GM12878 (cell line): ENCODE measurements around the gene SYCP2. TPM values are rescaled to one million over a fixed set of nuclear protein-coding genes. Genes with fewer than 3 reads are reported as not detected.

Experiments
- BCLAF1 ChIP-seq: fragments of 450-650 bp; IDR thresholded peaks from 2 replicates; pipeline ENCODE4 v1.6.1; 2017; ENCODE audit warnings: antibody characterized with exemption, mild to moderate bottlenecking, moderate library complexity
- CBX5 ChIP-seq: sonication (generic); IDR thresholded peaks from 2 replicates; pipeline ENCODE4 v1.6.1; 2016; ENCODE audit warnings: low read depth, moderate library complexity, mild to moderate bottlenecking, inconsistent platforms
- CREM ChIP-seq: IDR thresholded peaks from 2 replicates; pipeline ENCODE4 v1.6.1; 2014; ENCODE audit warnings: antibody characterized with exemption, low read depth
- E2F8 ChIP-seq: fragments of 450-650 bp; IDR thresholded peaks from 2 replicates; pipeline ENCODE4 v1.6.1; 2018; ENCODE audit warnings: mild to moderate bottlenecking, low read depth, moderate library complexity; ENCODE audit not compliant: partially characterized antibody
- ESRRA ChIP-seq: IDR thresholded peaks from 2 replicates; pipeline ENCODE4 v1.6.1; 2012; ENCODE audit warnings: mild to moderate bottlenecking, low read length, improper control_type of control experiment
- FOXK2 ChIP-seq: fragments of 450-650 bp; IDR thresholded peaks from 2 replicates; pipeline ENCODE4 v1.6.1; 2017; ENCODE audit warnings: mild to moderate bottlenecking, moderate library complexity
- GATAD2B ChIP-seq: fragments of 450-650 bp; conservative IDR thresholded peaks from 2 replicates; pipeline ENCODE4 v1.6.1; 2017; ENCODE audit warnings: low read depth, mild to moderate bottlenecking, moderate library complexity
- IRF4 ChIP-seq: IDR thresholded peaks from 2 replicates; pipeline ENCODE4 v1.6.1; 2011; ENCODE audit warnings: low read depth, low read length
- NFYA ChIP-seq: IDR thresholded peaks from 2 replicates; pipeline ENCODE4 v1.6.1; 2011; ENCODE audit warnings: low read depth, mild to moderate bottlenecking, low read length, improper control_type of control experiment, borderline replicate concordance
- RB1 ChIP-seq: fragments of 450-650 bp; formaldehyde crosslinking; IDR thresholded peaks from 2 replicates; pipeline ENCODE4 v1.6.1; 2017; ENCODE audit warnings: mild to moderate bottlenecking, borderline replicate concordance
- RBBP5 ChIP-seq: fragments of 200-600 bp; sonication (generic); conservative IDR thresholded peaks from 2 replicates; pipeline ENCODE4 v1.6.1; 2016
- SMAD5 ChIP-seq: IDR thresholded peaks from 2 replicates; pipeline ENCODE4 v1.6.1; 2016; ENCODE audit warnings: antibody characterized with exemption, low read depth
- SREBF2 ChIP-seq: IDR thresholded peaks from 2 replicates; pipeline ENCODE4 v1.6.1; 2012; ENCODE audit warnings: mild to moderate bottlenecking, low read length
- SRF ChIP-seq, 2 experiments: IDR thresholded peaks; 2 replicates each; pipeline ENCODE4 v1.6.1; 2011; ENCODE audit warnings: low read depth in 2 of 2, low read length in 2 of 2, mild to moderate bottlenecking in 1 of 2, moderate library complexity in 1 of 2
- STAT3 ChIP-seq: IDR thresholded peaks from 2 replicates; pipeline ENCODE4 v1.6.1; 2011; ENCODE audit warnings: low read depth, low read length, improper control_type of control experiment
- SUZ12 ChIP-seq: fragments of 200-600 bp; sonication (generic); IDR thresholded peaks from one replicate; pipeline ENCODE4 v1.6.1; 2018; ENCODE audit warnings: antibody characterized with exemption, mild to moderate bottlenecking; ENCODE audit not compliant: unreplicated experiment
- TAF1 ChIP-seq: IDR thresholded peaks from 2 replicates; pipeline ENCODE4 v1.6.1; 2011; ENCODE audit warnings: mild to moderate bottlenecking, low read depth, low read length, borderline replicate concordance
- TCF7 ChIP-seq: IDR thresholded peaks from 2 replicates; pipeline ENCODE4 v1.6.1; 2014; ENCODE audit warnings: antibody characterized with exemption, borderline replicate concordance
- ZNF384 ChIP-seq: IDR thresholded peaks from 2 replicates; pipeline ENCODE4 v1.6.1; 2012; ENCODE audit warnings: low read depth, mild to moderate bottlenecking, low read length, improper control_type of control experiment, borderline replicate concordance
- ZNF622 ChIP-seq: fragments of 450-650 bp; IDR thresholded peaks from 2 replicates; pipeline ENCODE4 v1.6.1; 2017; ENCODE audit warnings: mild to moderate bottlenecking, inconsistent platforms
- polyA plus RNA-seq, 11 experiments: library from polyadenylated mRNA; depleted of rRNA in 4 of 11; unstranded in 6 of 11; stranded (reverse) in 5 of 11; fragments of >200 nt; fragmentation: Nextera tagmentation in 4 of 11; fragmentation: Illumina TruSeq in 1 of 11; extraction: Ambion mirVana in 4 of 11; extraction: Trizol in 1 of 11; gene quantifications; 1 replicate in 1 of 11; 2 replicates in 10 of 11; pipeline versions ENCODE4 v1.2.1 to v1.2.3, GENCODE V29; 2011 to 2016; ENCODE audit warnings: inconsistent platforms in 2 of 11, missing spikeins in 2 of 11, low read depth in 1 of 11
- total RNA-seq, 4 experiments: library from RNA; depleted of rRNA in 3 of 4; stranded (reverse); fragments of >200 nt in 3 of 4; fragmentation: Illumina TruSeq in 1 of 4; extraction: Trizol in 1 of 4; gene quantifications; 2 replicates each; pipeline versions ENCODE4 v1.2.1 to v1.2.3, GENCODE V29; 2013 to 2021
- TF ChIP-seq, protein P1 (sequence below): fragments of 450-650 bp; IDR thresholded peaks from 2 replicates; pipeline ENCODE4 v1.6.1; 2017; ENCODE audit warnings: mild to moderate bottlenecking
- TF ChIP-seq, protein P2 (sequence below): fragments of 450-650 bp; IDR thresholded peaks from 2 replicates; pipeline ENCODE4 v1.6.1; 2017; ENCODE audit warnings: borderline replicate concordance

SYCP2 gene
- total and polyA plus RNA-seq, 10 of the 15 experiments (the other 5 are each of a cell fraction or from before 2014, with no cell fraction given) = 0.01 to 0.18 (median 0.09) TPM; not detected in 2

GRCh38 chr20:59940129-59940955 lies 6.9 kb upstream of the SYCP2 start, which contains the start of the genes FAM217B and PPP1R3D (continued):
- TF ChIP-seq TCF7 = no peak
- no peak for TF ChIP-seq IRF4
- no peak for TF ChIP-seq CBX5
- peak; percentile 61; the same call in 1 of the 2 replicates for TF ChIP-seq GATAD2B
- TF ChIP-seq RB1 = no peak; the same call in 1 of the 2 replicates
- TF ChIP-seq, protein P1, sequence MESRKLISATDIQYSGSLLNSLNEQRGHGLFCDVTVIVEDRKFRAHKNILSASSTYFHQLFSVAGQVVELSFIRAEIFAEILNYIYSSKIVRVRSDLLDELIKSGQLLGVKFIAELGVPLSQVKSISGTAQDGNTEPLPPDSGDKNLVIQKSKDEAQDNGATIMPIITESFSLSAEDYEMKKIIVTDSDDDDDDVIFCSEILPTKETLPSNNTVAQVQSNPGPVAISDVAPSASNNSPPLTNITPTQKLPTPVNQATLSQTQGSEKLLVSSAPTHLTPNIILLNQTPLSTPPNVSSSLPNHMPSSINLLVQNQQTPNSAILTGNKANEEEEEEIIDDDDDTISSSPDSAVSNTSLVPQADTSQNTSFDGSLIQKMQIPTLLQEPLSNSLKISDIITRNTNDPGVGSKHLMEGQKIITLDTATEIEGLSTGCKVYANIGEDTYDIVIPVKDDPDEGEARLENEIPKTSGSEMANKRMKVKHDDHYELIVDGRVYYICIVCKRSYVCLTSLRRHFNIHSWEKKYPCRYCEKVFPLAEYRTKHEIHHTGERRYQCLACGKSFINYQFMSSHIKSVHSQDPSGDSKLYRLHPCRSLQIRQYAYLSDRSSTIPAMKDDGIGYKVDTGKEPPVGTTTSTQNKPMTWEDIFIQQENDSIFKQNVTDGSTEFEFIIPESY = no peak
- peak; percentile 53; the same call in 1 of the 2 replicates for TF ChIP-seq TAF1
- no peak for TF ChIP-seq SREBF2
- peak; percentile 63; the same call in 1 of the 2 replicates for TF ChIP-seq FOXK2
- no peak for TF ChIP-seq STAT3
- TF ChIP-seq CREM = no peak; the same call in 1 of the 2 replicates
- TF ChIP-seq ZNF384 = no peak
- TF ChIP-seq SMAD5 = no peak; the same call in 1 of the 2 replicates
- no peak for TF ChIP-seq RBBP5
- TF ChIP-seq NFYA = no peak
- TF ChIP-seq ESRRA = no peak
- no peak for TF ChIP-seq E2F8
- TF ChIP-seq BCLAF1 = no peak
- no peak for TF ChIP-seq SRF (IDR thresholded peaks at IDR 0.05; ENCODE audit: low read depth in 2 of 2, low read length in 2 of 2)
- TF ChIP-seq SUZ12 = no peak
- no peak for TF ChIP-seq ZNF622
- TF ChIP-seq, protein P2, sequence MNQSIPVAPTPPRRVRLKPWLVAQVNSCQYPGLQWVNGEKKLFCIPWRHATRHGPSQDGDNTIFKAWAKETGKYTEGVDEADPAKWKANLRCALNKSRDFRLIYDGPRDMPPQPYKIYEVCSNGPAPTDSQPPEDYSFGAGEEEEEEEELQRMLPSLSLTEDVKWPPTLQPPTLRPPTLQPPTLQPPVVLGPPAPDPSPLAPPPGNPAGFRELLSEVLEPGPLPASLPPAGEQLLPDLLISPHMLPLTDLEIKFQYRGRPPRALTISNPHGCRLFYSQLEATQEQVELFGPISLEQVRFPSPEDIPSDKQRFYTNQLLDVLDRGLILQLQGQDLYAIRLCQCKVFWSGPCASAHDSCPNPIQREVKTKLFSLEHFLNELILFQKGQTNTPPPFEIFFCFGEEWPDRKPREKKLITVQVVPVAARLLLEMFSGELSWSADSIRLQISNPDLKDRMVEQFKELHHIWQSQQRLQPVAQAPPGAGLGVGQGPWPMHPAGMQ = no peak
